Measurements from ENCODE around the gene TMPRSS3. TPM values are rescaled to one million over a fixed set of nuclear protein-coding genes. Genes with fewer than 3 reads are reported as not detected.

The TMPRSS3 gene
- total and polyA plus RNA-seq, 2 of the 13 experiments (the other 11 are each of a cell fraction or from before 2014, with no cell fraction given) = 2.8 to 16.9 TPM

- no peak overlapping the region for H3K27ac ChIP-seq (ENCODE audit: extremely low read length, insufficient read depth, low read length)
- ATAC-seq (peak; percentile 79), DNase-seq (ENCODE audit: low spot score) (peak; percentile 32), FAIRE-seq (peak; percentile 63)
- no peak overlapping the region for H3K9ac ChIP-seq (ENCODE audit: insufficient read depth, low read depth, low read length)
- intact Hi-C loops (cut with micrococcal nuclease; ENCODE audit: unreplicated experiment) (no loop called here), in situ Hi-C loops (cut with HindIII; ENCODE audit: extremely low pct_ligation_motif_present, low pct_unique_long_range_greater_than_20kb) (no loop called here)
- BruUV-seq (replicated peaks) = no TSS peak
- no peak overlapping the region for H2AFZ ChIP-seq (ENCODE audit: low read length)
- WGBS (ENCODE audit: low lambda C conversion rate) = 26% methylated on average over 7 of the region's 7 CpGs
- POLR2A ChIA-PET = interaction anchor here (1.0 kb wide), 1 partner anchor 27 kb away, joined by 3 read pairs; no protein-coding TSS in a partner anchor
- no peaks in the 10 kb centered on the region for H3K9me3 ChIP-seq (ENCODE audit: low read length)
- no peaks in the 10 kb centered on the region for H3K79me2 ChIP-seq (ENCODE audit: insufficient read depth, low read length)
- no peaks in the 10 kb centered on the region for H4K20me1 ChIP-seq (ENCODE audit: insufficient read depth, low read length)
- H3K4me1 ChIP-seq (ENCODE audit: insufficient read depth, low read length) = peaks cover 19% of the 10 kb centered on the region
- no peak overlapping the region for H3K4me3 ChIP-seq (replicated peaks in 1 of 3; ENCODE audit: insufficient read depth in 1 of 3, low read depth in 2 of 3, low read length in 3 of 3)
- H3K36me3 ChIP-seq (replicated peaks in 1 of 2; ENCODE audit: control insufficient read depth in 1 of 2, insufficient read depth in 2 of 2, low read length in 2 of 2) = no peaks in the 10 kb centered on the region
- CTCF ChIA-PET (ENCODE audit: low intra/inter-chr PET ratio, low total read pairs) = no interaction called here
- H3K27me3 ChIP-seq (ENCODE audit: control insufficient read depth in 1 of 2, insufficient read depth in 2 of 2, low read length in 2 of 2) = peaks cover 1 to 9% of the 10 kb centered on the region in 2 experiments; a peak in 4 of 5 replicates
- H3K4me2 ChIP-seq (ENCODE audit: low read depth, low read length) = peak overlapping the region; percentile 15; the same call in 1 of the 2 replicates
- TF ChIP-seq ZNF207 (IDR thresholded peaks at IDR 0.05; ENCODE audit: borderline replicate concordance) = peak; percentile 58; the same call in 1 of the 2 replicates
- peak; percentile 53 for TF ChIP-seq CTCF (CRISPR knock-in tag; IDR thresholded peaks at IDR 0.05)
- no peak for TF ChIP-seq NFE2L1 (CRISPR knock-in tag; IDR thresholded peaks at IDR 0.05; ENCODE audit: borderline replicate concordance)
- peak; percentile 44; the same call in 1 of the 2 replicates for TF ChIP-seq MNT (IDR thresholded peaks at IDR 0.05)
- TF ChIP-seq ZNF646 (CRISPR knock-in tag; IDR thresholded peaks at IDR 0.05) = peak; percentile 61
- TF ChIP-seq ZNF709 (CRISPR knock-in tag; IDR thresholded peaks at IDR 0.05) = no peak
- TF ChIP-seq SKIL (CRISPR knock-in tag; IDR thresholded peaks at IDR 0.05; ENCODE audit: borderline replicate concordance) = peak; percentile 41; the same call in 1 of the 2 replicates
- peak; percentile 46; the same call in 1 of the 2 replicates for TF ChIP-seq JUNB (CRISPR knock-in tag; IDR thresholded peaks at IDR 0.05; ENCODE audit: borderline replicate concordance)
- 0 out of 2 replicates have a peak, but pooled peaks have one; percentile 34 for TF ChIP-seq SOX6 (IDR thresholded peaks at IDR 0.05)
- TF ChIP-seq SOX6 (CRISPR knock-in tag; IDR thresholded peaks at IDR 0.05) = no peak
Measured at GRCh38 chr21:42411197-42411869, 15.5 kb upstream of the TMPRSS3 start.

All from HepG2 (cell line).